ENCODE measurements around the gene CSNK1A1L. TPM values are rescaled to one million over a fixed set of nuclear protein-coding genes. Genes with fewer than 3 reads are reported as not detected.
A peak's percentile ranks its signal among the peaks of the same experiment; 100 is the strongest.

CSNK1A1L gene
- total and polyA plus RNA-seq, 2 of the 4 experiments (the other 2 are of a cell fraction) = not detected

- no peak overlapping the region for H2AK5ac ChIP-seq (ENCODE audit: low read depth, low read length)
- no peaks in the 10 kb centered on the region; the same call in 1 of the 2 replicates for H3K27me3 ChIP-seq (ENCODE audit: control insufficient read depth, insufficient read depth, low read length)
- 100% methylated on average over 1 of the region's 2 CpGs; no CpG with 5 or more reads in 1 of the 2 experiments for WGBS, 2 experiments (ENCODE audit: extremely low coverage in 2 of 2, insufficient read length in 1 of 2)
- H3K56ac ChIP-seq (ENCODE audit: extremely low read depth, insufficient read depth, low read length) = no peak overlapping the region
- H3K23ac ChIP-seq (ENCODE audit: low read depth, low read length) = no peak overlapping the region
- no peak overlapping the region for H2BK20ac ChIP-seq (ENCODE audit: low read depth, low read length)
- ATAC-seq (ENCODE audit: low read depth) = no peak
- POLR2A ChIA-PET (ENCODE audit: unreplicated experiment) = no interaction called here
- H3K9me3 ChIP-seq (ENCODE audit: control insufficient read depth, insufficient read depth, low read length) = no peaks in the 10 kb centered on the region
- H2BK5ac ChIP-seq (ENCODE audit: low read depth, low read length, poor library complexity, severe bottlenecking) = no peak overlapping the region
- CTCF ChIA-PET = no interaction called here
- dilution Hi-C loops (cut with HindIII; ENCODE audit: low sequenced_read_pairs, unreplicated experiment) = no loop called here
- no peak overlapping the region for H3K4ac ChIP-seq (ENCODE audit: low read depth, low read length)
- no peak overlapping the region for H3K18ac ChIP-seq (ENCODE audit: low read depth, low read length)
- H3K4me2 ChIP-seq (ENCODE audit: low read depth, low read length) = no peak overlapping the region
- H2BK120ac ChIP-seq (ENCODE audit: low read depth, low read length) = no peak overlapping the region
- in situ Hi-C loops (cut with MboI; ENCODE audit: low sequenced_read_pairs) = loop anchor here (25.0 kb wide), 2 partner anchors 960 to 1135 kb away; no protein-coding TSS in a partner anchor
- DNase-seq = no peak
- H3K14ac ChIP-seq (replicated peaks; ENCODE audit: low read depth, low read length) = no peak overlapping the region
- no peak overlapping the region for H2AK9ac ChIP-seq (replicated peaks; ENCODE audit: low read depth, low read length, poor library complexity)
- BruUV-seq (replicated peaks) = no TSS peak
- intact Hi-C loops (cut with micrococcal nuclease) = loop anchor here (10.0 kb wide), 1 partner anchor 968 kb away; no protein-coding TSS in a partner anchor
- H3K9ac ChIP-seq (ENCODE audit: low read depth, low read length) = no peak overlapping the region
- no peak overlapping the region for H2BK15ac ChIP-seq (ENCODE audit: low read depth, low read length)
- no peak overlapping the region for H4K91ac ChIP-seq (ENCODE audit: insufficient read depth, low read depth, low read length)
- no peak for TF ChIP-seq CEBPB (IDR thresholded peaks at IDR 0.05; ENCODE audit: low read depth, low read length)
- TF ChIP-seq NFE2L2 (IDR thresholded peaks at IDR 0.05; ENCODE audit: low read depth, low read length) = peak; percentile 50; the same call in 1 of the 2 replicates
- no peak overlapping the region for H3K27ac ChIP-seq (ENCODE audit: insufficient read depth, low read length)
- no peak overlapping the region for H4K5ac ChIP-seq (ENCODE audit: low read depth, low read length)
- 0 out of 2 replicates have a peak, but pooled peaks cover 3% of the 10 kb centered on the region for H3K4me1 ChIP-seq (ENCODE audit: control insufficient read depth, insufficient read depth, low read length)
- no peaks in the 10 kb centered on the region for H3K36me3 ChIP-seq (ENCODE audit: control insufficient read depth, insufficient read depth, low read length)
- no peak overlapping the region for H3K4me3 ChIP-seq (ENCODE audit: insufficient read depth, low read depth, low read length)
- no peaks in the 10 kb centered on the region for H3K9me1 ChIP-seq (ENCODE audit: insufficient read depth, low read length)
- H4K8ac ChIP-seq (ENCODE audit: low read depth in 2 of 2, low read length in 2 of 2) = no peak overlapping the region
- H3K79me1 ChIP-seq (ENCODE audit: low read depth in 1 of 2, low read length in 2 of 2) = no peaks in the 10 kb centered on the region
- no peaks in the 10 kb centered on the region for H4K20me1 ChIP-seq (ENCODE audit: insufficient read depth, low read length)
- no peak overlapping the region for H2AFZ ChIP-seq (replicated peaks; ENCODE audit: low read length, poor library complexity)
Measured at GRCh38 chr13:37076818-37077217, 28.6 kb downstream of the CSNK1A1L start.

All from IMR-90 (cell line).